Mesothelial cell of epicardium (in vitro differentiated cells): Measurements from ENCODE around the gene RXFP2. TPM values are rescaled to one million over a fixed set of nuclear protein-coding genes. Genes with fewer than 3 reads are reported as not detected.

ENCODE experiments used
- DNase-seq, 2 experiments: peaks; one replicate each; pipeline ENCODE4 v3.0.0; 2021; ENCODE audit warnings: low spot score in 2 of 2; ENCODE audit not compliant: unreplicated experiment in 2 of 2
- H3K27ac Mint-ChIP-seq: 2 replicates; pipeline ENCODE4 v1.8.0; 2021; ENCODE audit warnings: mixed read lengths
- H3K27me3 Mint-ChIP-seq: 2 replicates; pipeline ENCODE4 v1.8.0; 2021; ENCODE audit warnings: low read depth, mixed read lengths
- H3K36me3 Mint-ChIP-seq: 2 replicates; pipeline ENCODE4 v1.8.0; 2021; ENCODE audit warnings: mixed read lengths
- H3K4me1 Mint-ChIP-seq: 2 replicates; pipeline ENCODE4 v1.8.0; 2021; ENCODE audit warnings: mixed read lengths
- H3K4me3 Mint-ChIP-seq: 2 replicates; pipeline ENCODE4 v1.8.0; 2021; ENCODE audit warnings: mild to moderate bottlenecking, moderate library complexity, mixed read lengths
- H3K9me3 Mint-ChIP-seq: 2 replicates; pipeline ENCODE4 v1.8.0; 2021; ENCODE audit warnings: mixed read lengths
- CTCF ChIP-seq: fragments of 200-600 bp; sonication (generic); IDR thresholded peaks from one replicate; pipeline ENCODE4 v1.5.0; 2021; ENCODE audit warnings: antibody characterized with exemption; ENCODE audit not compliant: unreplicated experiment
- total RNA-seq: library from RNA; stranded (reverse); gene quantifications from 3 replicates; pipeline ENCODE4 v1.2.1, GENCODE V29; 2021

Gene RXFP2
- total RNA-seq, 1 donor from 2014 or later, result 0.45 TPM

GRCh38 chr13:31719214-31719613 is 20.1 kb upstream of the RXFP2 start:
- no peaks in the 10 kb centered on the region for H3K36me3 Mint-ChIP-seq
- no peak for DNase-seq
- no peak overlapping the region for H3K4me3 Mint-ChIP-seq
- H3K27me3 Mint-ChIP-seq, result peaks cover 17% of the 10 kb centered on the region
- H3K27ac Mint-ChIP-seq, result no peak overlapping the region
- no peak for TF ChIP-seq CTCF
- H3K9me3 Mint-ChIP-seq, result peaks cover 4% of the 10 kb centered on the region
- peaks cover 17% of the 10 kb centered on the region for H3K4me1 Mint-ChIP-seq

GRCh38 chr13:31722673-31723072 is 16.7 kb upstream of the RXFP2 start:
- Mint-ChIP-seq H3K4me3 (no peak overlapping the region), H3K27ac (peak overlapping the region; percentile 10), H3K36me3 (no peaks in the 10 kb centered on the region), H3K9me3 (peaks cover 4% of the 10 kb centered on the region), H3K4me1 (peaks cover 17% of the 10 kb centered on the region), H3K27me3 (peaks cover 13% of the 10 kb centered on the region)
- TF ChIP-seq CTCF, result no peak
- DNase-seq, result peak in 1 of 2 experiments; percentile 63

GRCh38 chr13:31725841-31726240 is 13.5 kb upstream of the RXFP2 start:
- Mint-ChIP-seq H3K27ac (no peak overlapping the region), H3K9me3 (peaks cover 4% of the 10 kb centered on the region), H3K27me3 (peaks cover 16% of the 10 kb centered on the region), H3K4me3 (no peak overlapping the region), H3K4me1 (peaks cover 17% of the 10 kb centered on the region), H3K36me3 (no peaks in the 10 kb centered on the region)
- no peak for DNase-seq
- no peak for TF ChIP-seq CTCF

GRCh38 chr13:31731921-31732320 is 7.4 kb upstream of the RXFP2 start:
- TF ChIP-seq CTCF, result no peak
- Mint-ChIP-seq H3K9me3 (peaks cover 5% of the 10 kb centered on the region), H3K4me1 (peaks cover 23% of the 10 kb centered on the region), H3K27ac (peak overlapping the region; percentile 24), H3K27me3 (peaks cover 13% of the 10 kb centered on the region), H3K36me3 (no peaks in the 10 kb centered on the region), H3K4me3 (no peak overlapping the region)
- DNase-seq, result no peak

GRCh38 chr13:31733066-31733465 is 6.3 kb upstream of the RXFP2 start:
- Mint-ChIP-seq H3K4me1 (peaks cover 23% of the 10 kb centered on the region), H3K27ac (no peak overlapping the region), H3K4me3 (no peak overlapping the region), H3K36me3 (no peaks in the 10 kb centered on the region), H3K9me3 (peaks cover 5% of the 10 kb centered on the region), H3K27me3 (peaks cover 6% of the 10 kb centered on the region)
- DNase-seq, result no peak
- no peak for TF ChIP-seq CTCF

- no peak overlapping the region for H3K4me3 Mint-ChIP-seq
- DNase-seq, result no peak
- H3K27me3 Mint-ChIP-seq, result peaks cover 5% of the 10 kb centered on the region
- no peak for TF ChIP-seq CTCF
- peaks cover 24% of the 10 kb centered on the region for H3K4me1 Mint-ChIP-seq
- H3K9me3 Mint-ChIP-seq, result peaks cover 5% of the 10 kb centered on the region
- no peak overlapping the region for H3K27ac Mint-ChIP-seq
- H3K36me3 Mint-ChIP-seq, result no peaks in the 10 kb centered on the region
Measured at GRCh38 chr13:31733647-31734046, 5.7 kb upstream of the RXFP2 start.
